ENCODE results near the gene SUSD3.

- TF ChIP-seq CTCF (IDR thresholded peaks at IDR 0.05), result no peak
- no peak for TF ChIP-seq POLR2A (IDR thresholded peaks at IDR 0.05)
Observed at GRCh38 chr9:93035821-93036351, 22.6 kb upstream of the SUSD3 start.
